ENCODE data around the gene SF3B3. TPM values are rescaled to one million over a fixed set of nuclear protein-coding genes. Genes with fewer than 3 reads are reported as not detected.
A peak's percentile ranks its signal among the peaks of the same experiment; 100 is the strongest.

SF3B3 gene
- total and polyA plus RNA-seq, 2 donors (not counting 1 experiment from before 2014, with no cell fraction given): 89.2 to 107 TPM

- TF ChIP-seq EZH2 (IDR thresholded peaks at IDR 0.05; ENCODE audit: low read length, missing control alignments) (no peak), CTCF (conservative IDR thresholded peaks at IDR 0.05 in 1 of 2, IDR thresholded peaks at IDR 0.05 in 1 of 2; ENCODE audit: low read depth in 1 of 2, low read length in 2 of 2) (no peak)
- Histone ChIP-seq H3K4me2 (ENCODE audit: extremely low read depth, insufficient read depth, low read length) (no peak overlapping the region), H3K4me1 (ENCODE audit: control insufficient read depth, extremely low read depth, insufficient read depth, low read length) (peaks cover 2% of the 10 kb centered on the region), H3K27ac (ENCODE audit: insufficient read depth, low read length) (no peak overlapping the region), H3K36me3 (ENCODE audit: control insufficient read depth, insufficient read depth, low read length) (peaks cover 10% of the 10 kb centered on the region), H3K9me3 (ENCODE audit: control insufficient read depth, insufficient read depth, low read depth, low read length) (no peaks in the 10 kb centered on the region), H3K79me2 (ENCODE audit: control insufficient read depth, insufficient read depth, low read length) (no peaks in the 10 kb centered on the region), H3K27me3 (ENCODE audit: control insufficient read depth, insufficient read depth, low read length) (no peaks in the 10 kb centered on the region), H3K4me3 (replicated peaks in 1 of 4; ENCODE audit: control extremely low read depth in 1 of 4, insufficient read depth in 1 of 4, low read depth in 3 of 4, low read length in 4 of 4) (no peak overlapping the region), H2AFZ (ENCODE audit: low read length) (no peak overlapping the region), H3K9ac (ENCODE audit: insufficient read depth, low read length) (no peak overlapping the region), H4K20me1 (ENCODE audit: control insufficient read depth, extremely low read depth, insufficient read depth, low read length) (no peaks in the 10 kb centered on the region)
- no peak for DNase-seq (ENCODE audit: low read depth in 2 of 2)
Measured at GRCh38 chr16:70510216-70510615, 13.4 kb upstream of the SF3B3 start.

GRCh38 chr16:70511833-70512232 is 11.8 kb upstream of the SF3B3 start:
- Histone ChIP-seq H3K27me3 (ENCODE audit: control insufficient read depth, insufficient read depth, low read length) (no peaks in the 10 kb centered on the region), H3K4me3 (replicated peaks in 1 of 4; ENCODE audit: control extremely low read depth in 1 of 4, insufficient read depth in 1 of 4, low read depth in 3 of 4, low read length in 4 of 4) (no peak overlapping the region), H3K4me2 (ENCODE audit: extremely low read depth, insufficient read depth, low read length) (no peak overlapping the region), H4K20me1 (ENCODE audit: control insufficient read depth, extremely low read depth, insufficient read depth, low read length) (no peaks in the 10 kb centered on the region), H2AFZ (ENCODE audit: low read length) (no peak overlapping the region), H3K79me2 (ENCODE audit: control insufficient read depth, insufficient read depth, low read length) (no peaks in the 10 kb centered on the region), H3K4me1 (ENCODE audit: control insufficient read depth, extremely low read depth, insufficient read depth, low read length) (peaks cover 2% of the 10 kb centered on the region), H3K27ac (ENCODE audit: insufficient read depth, low read length) (no peak overlapping the region), H3K9me3 (ENCODE audit: control insufficient read depth, insufficient read depth, low read depth, low read length) (no peaks in the 10 kb centered on the region), H3K9ac (ENCODE audit: insufficient read depth, low read length) (no peak overlapping the region), H3K36me3 (ENCODE audit: control insufficient read depth, insufficient read depth, low read length) (peaks cover 10% of the 10 kb centered on the region)
- TF ChIP-seq EZH2 (IDR thresholded peaks at IDR 0.05; ENCODE audit: low read length, missing control alignments) (no peak), CTCF (conservative IDR thresholded peaks at IDR 0.05 in 1 of 2, IDR thresholded peaks at IDR 0.05 in 1 of 2; ENCODE audit: low read depth in 1 of 2, low read length in 2 of 2) (no peak)
- DNase-seq (ENCODE audit: low read depth in 2 of 2): no peak

GRCh38 chr16:70512456-70512855 is 11.2 kb upstream of the SF3B3 start:
- Histone ChIP-seq H3K4me2 (ENCODE audit: extremely low read depth, insufficient read depth, low read length) (no peak overlapping the region), H2AFZ (ENCODE audit: low read length) (no peak overlapping the region), H4K20me1 (ENCODE audit: control insufficient read depth, extremely low read depth, insufficient read depth, low read length) (no peaks in the 10 kb centered on the region), H3K27me3 (ENCODE audit: control insufficient read depth, insufficient read depth, low read length) (no peaks in the 10 kb centered on the region), H3K4me1 (ENCODE audit: control insufficient read depth, extremely low read depth, insufficient read depth, low read length) (peaks cover 2% of the 10 kb centered on the region), H3K9me3 (ENCODE audit: control insufficient read depth, insufficient read depth, low read depth, low read length) (no peaks in the 10 kb centered on the region), H3K9ac (ENCODE audit: insufficient read depth, low read length) (no peak overlapping the region), H3K36me3 (ENCODE audit: control insufficient read depth, insufficient read depth, low read length) (peaks cover 11% of the 10 kb centered on the region), H3K79me2 (ENCODE audit: control insufficient read depth, insufficient read depth, low read length) (no peaks in the 10 kb centered on the region), H3K27ac (ENCODE audit: insufficient read depth, low read length) (no peak overlapping the region), H3K4me3 (replicated peaks in 1 of 4; ENCODE audit: control extremely low read depth in 1 of 4, insufficient read depth in 1 of 4, low read depth in 3 of 4, low read length in 4 of 4) (no peak overlapping the region)
- no peak for TF ChIP-seq CTCF (conservative IDR thresholded peaks at IDR 0.05 in 1 of 2, IDR thresholded peaks at IDR 0.05 in 1 of 2; ENCODE audit: low read depth in 1 of 2, low read length in 2 of 2)
- no peak for TF ChIP-seq EZH2 (IDR thresholded peaks at IDR 0.05; ENCODE audit: low read length, missing control alignments)
- DNase-seq (ENCODE audit: low read depth in 2 of 2): peak in 1 of 2 donors; percentile 50
